ENCODE data around the gene SPNS3. TPM values are rescaled to one million over a fixed set of nuclear protein-coding genes. Genes with fewer than 3 reads are reported as not detected.

Gene SPNS3
- total and polyA plus RNA-seq, 2 of the 4 experiments (the other 2 are of a cell fraction) = 0.18 TPM; not detected in 1

GRCh38 chr17:4477255-4477791 is 43.6 kb downstream of the SPNS3 start:
- DNase-seq = no peak
- H4K8ac ChIP-seq (ENCODE audit: low read depth in 2 of 2, low read length in 2 of 2) = no peak overlapping the region
- no peak overlapping the region for H3K4me2 ChIP-seq (ENCODE audit: low read depth, low read length)
- peaks cover 47% of the 10 kb centered on the region for H3K27me3 ChIP-seq (ENCODE audit: control insufficient read depth, insufficient read depth, low read length)
- H3K14ac ChIP-seq (replicated peaks; ENCODE audit: low read depth, low read length) = no peak overlapping the region
- H4K91ac ChIP-seq (ENCODE audit: insufficient read depth, low read depth, low read length) = no peak overlapping the region
- H3K27ac ChIP-seq (ENCODE audit: insufficient read depth, low read length) = no peak overlapping the region
- H3K4me3 ChIP-seq (ENCODE audit: insufficient read depth, low read depth, low read length) = no peak overlapping the region
- intact Hi-C loops (cut with micrococcal nuclease) (no loop called here), dilution Hi-C loops (cut with HindIII; ENCODE audit: low sequenced_read_pairs, unreplicated experiment) (no loop called here), in situ Hi-C loops (cut with MboI; ENCODE audit: low sequenced_read_pairs) (no loop called here)
- no peak for ATAC-seq (ENCODE audit: low read depth)
- no peak overlapping the region for H2BK5ac ChIP-seq (ENCODE audit: low read depth, low read length, poor library complexity, severe bottlenecking)
- no peak overlapping the region for H2AFZ ChIP-seq (replicated peaks; ENCODE audit: low read length, poor library complexity)
- no peaks in the 10 kb centered on the region for H3K4me1 ChIP-seq (ENCODE audit: control insufficient read depth, insufficient read depth, low read length)
- H4K20me1 ChIP-seq (ENCODE audit: insufficient read depth, low read length) = no peaks in the 10 kb centered on the region
- no peak overlapping the region for H2AK5ac ChIP-seq (ENCODE audit: low read depth, low read length)
- H2BK15ac ChIP-seq (ENCODE audit: low read depth, low read length) = no peak overlapping the region
- H2BK20ac ChIP-seq (ENCODE audit: low read depth, low read length) = no peak overlapping the region
- no peak overlapping the region for H3K4ac ChIP-seq (ENCODE audit: low read depth, low read length)
- no TSS peak for BruUV-seq (replicated peaks)
- H3K36me3 ChIP-seq (ENCODE audit: control insufficient read depth, insufficient read depth, low read length) = no peaks in the 10 kb centered on the region
- H3K18ac ChIP-seq (ENCODE audit: low read depth, low read length) = no peak overlapping the region
- H2BK120ac ChIP-seq (ENCODE audit: low read depth, low read length) = no peak overlapping the region
- H3K79me1 ChIP-seq (ENCODE audit: low read depth in 1 of 2, low read length in 2 of 2) = no peaks in the 10 kb centered on the region
- no peak overlapping the region for H2AK9ac ChIP-seq (replicated peaks; ENCODE audit: low read depth, low read length, poor library complexity)
- no peak overlapping the region for H4K5ac ChIP-seq (ENCODE audit: low read depth, low read length)
- WGBS, 2 experiments (ENCODE audit: extremely low coverage in 2 of 2, insufficient read length in 1 of 2) = 65% methylated on average over 6 of the region's 10 CpGs; no CpG with 5 or more reads in 1 of the 2 experiments
- no peak overlapping the region for H3K56ac ChIP-seq (ENCODE audit: extremely low read depth, insufficient read depth, low read length)
- no peak overlapping the region for H3K23ac ChIP-seq (ENCODE audit: low read depth, low read length)
- ChIA-PET CTCF (no interaction called here), POLR2A (ENCODE audit: unreplicated experiment) (no interaction called here)
- TF ChIP-seq CTCF (conservative IDR thresholded peaks at IDR 0.05; ENCODE audit: low read depth, low read length) (no peak), POLR2A (IDR thresholded peaks at IDR 0.05; ENCODE audit: low read depth, low read length) (no peak), ELK1 (IDR thresholded peaks at IDR 0.05; ENCODE audit: borderline replicate concordance, low read depth, low read length) (no peak), RCOR1 (IDR thresholded peaks at IDR 0.05; ENCODE audit: insufficient replicate concordance, low read length) (no peak), RAD21 (IDR thresholded peaks at IDR 0.05; ENCODE audit: low read length) (no peak), SMC3 (IDR thresholded peaks at IDR 0.05; ENCODE audit: low read depth, low read length) (no peak), CHD1 (IDR thresholded peaks at IDR 0.05; ENCODE audit: low read depth, low read length) (no peak), MAFK (IDR thresholded peaks at IDR 0.05; ENCODE audit: low read depth, low read length) (no peak), CEBPB (IDR thresholded peaks at IDR 0.05; ENCODE audit: low read depth, low read length) (no peak), MXI1 (IDR thresholded peaks at IDR 0.05; ENCODE audit: borderline replicate concordance, low read depth, low read length) (no peak), USF2 (IDR thresholded peaks at IDR 0.05; ENCODE audit: low read depth, low read length) (no peak), FOS (IDR thresholded peaks at IDR 0.05; ENCODE audit: low read depth, low read length) (no peak), MAZ (IDR thresholded peaks at IDR 0.05; ENCODE audit: borderline replicate concordance, low read depth, low read length) (no peak), NFE2L2 (IDR thresholded peaks at IDR 0.05; ENCODE audit: low read depth, low read length) (no peak), BHLHE40 (IDR thresholded peaks at IDR 0.05; ENCODE audit: low read depth, low read length) (no peak), RFX5 (IDR thresholded peaks at IDR 0.05; ENCODE audit: low read depth, low read length) (no peak)
- no peaks in the 10 kb centered on the region for H3K9me3 ChIP-seq (ENCODE audit: control insufficient read depth, insufficient read depth, low read length)
- no peaks in the 10 kb centered on the region for H3K9me1 ChIP-seq (ENCODE audit: insufficient read depth, low read length)
- H3K9ac ChIP-seq (ENCODE audit: low read depth, low read length) = no peak overlapping the region

All from IMR-90 (cell line).